Mucosa of rectum (tissue), 2 donors: ENCODE data around the gene KRT74.

ENCODE experiments used
- H3K27ac ChIP-seq, 2 donors: one replicate each; pipeline ENCODE4 v1.7.0; 2013; ENCODE audit warnings: inconsistent platforms in 2 of 2, low read depth in 2 of 2, low read length in 2 of 2
- H3K27me3 ChIP-seq, 2 donors: one replicate each; pipeline ENCODE4 v1.7.0; 2013; ENCODE audit warnings: low read length in 2 of 2; ENCODE audit not compliant: control insufficient read depth in 2 of 2, insufficient read depth in 2 of 2
- H3K36me3 ChIP-seq, 2 donors: one replicate each; pipeline ENCODE4 v1.7.0; 2013; ENCODE audit warnings: low read length in 2 of 2; ENCODE audit not compliant: control insufficient read depth in 2 of 2, insufficient read depth in 2 of 2
- H3K4me1 ChIP-seq, 2 donors: one replicate each; pipeline ENCODE4 v1.7.0; 2013; ENCODE audit warnings: low read length in 2 of 2, mild to moderate bottlenecking in 1 of 2; ENCODE audit not compliant: control insufficient read depth in 2 of 2, insufficient read depth in 2 of 2
- H3K4me3 ChIP-seq, 2 donors: one replicate each; pipeline ENCODE4 v1.7.0; 2013; ENCODE audit warnings: low read length in 2 of 2
- H3K9ac ChIP-seq, 2 donors: one replicate each; pipeline ENCODE4 v1.7.0; 2013; ENCODE audit warnings: low read length in 2 of 2, low read depth in 1 of 2, mild to moderate bottlenecking in 1 of 2
- H3K9me3 ChIP-seq, 2 donors: one replicate each; pipeline ENCODE4 v1.7.0; 2013; ENCODE audit warnings: low read length in 2 of 2; ENCODE audit not compliant: control insufficient read depth in 2 of 2
- donor health status: healthy.
- donor health status: Normal muscosa, but diverticular disease.

The KRT74 gene

GRCh38 chr12:52533686-52534470 is 39.8 kb downstream of the KRT74 start:
- Histone ChIP-seq H3K27ac (no peak overlapping the region), H3K4me3 (no peak overlapping the region), H3K9ac (no peak overlapping the region), H3K36me3 (no peaks in the 10 kb centered on the region), H3K27me3 (no peaks in the 10 kb centered on the region), H3K4me1 (no peaks in the 10 kb centered on the region), H3K9me3 (no peaks in the 10 kb centered on the region)

DNA sequence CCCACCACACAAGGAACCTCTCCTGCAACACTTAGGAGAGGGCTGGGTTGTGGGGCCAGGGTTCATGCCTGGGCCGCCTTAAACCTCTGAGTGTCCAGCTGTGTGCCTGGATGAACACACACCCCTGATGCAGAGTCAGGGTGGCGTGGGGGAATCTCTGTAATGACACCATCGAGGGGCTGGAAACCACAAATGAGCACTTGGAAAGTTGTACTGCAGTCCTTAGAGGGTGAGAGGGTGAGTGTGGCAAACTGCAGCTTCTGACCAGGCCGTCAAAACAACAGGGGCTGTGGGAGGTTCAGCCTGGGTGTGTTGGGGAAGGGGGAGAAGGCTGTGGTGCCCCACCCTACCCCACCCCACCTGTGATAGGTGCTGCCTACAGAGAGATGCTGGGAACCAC is 41.0 kb downstream of the KRT74 start:
- no peaks in the 10 kb centered on the region for H3K4me1 ChIP-seq
- H3K27me3 ChIP-seq, result no peaks in the 10 kb centered on the region

DNA sequence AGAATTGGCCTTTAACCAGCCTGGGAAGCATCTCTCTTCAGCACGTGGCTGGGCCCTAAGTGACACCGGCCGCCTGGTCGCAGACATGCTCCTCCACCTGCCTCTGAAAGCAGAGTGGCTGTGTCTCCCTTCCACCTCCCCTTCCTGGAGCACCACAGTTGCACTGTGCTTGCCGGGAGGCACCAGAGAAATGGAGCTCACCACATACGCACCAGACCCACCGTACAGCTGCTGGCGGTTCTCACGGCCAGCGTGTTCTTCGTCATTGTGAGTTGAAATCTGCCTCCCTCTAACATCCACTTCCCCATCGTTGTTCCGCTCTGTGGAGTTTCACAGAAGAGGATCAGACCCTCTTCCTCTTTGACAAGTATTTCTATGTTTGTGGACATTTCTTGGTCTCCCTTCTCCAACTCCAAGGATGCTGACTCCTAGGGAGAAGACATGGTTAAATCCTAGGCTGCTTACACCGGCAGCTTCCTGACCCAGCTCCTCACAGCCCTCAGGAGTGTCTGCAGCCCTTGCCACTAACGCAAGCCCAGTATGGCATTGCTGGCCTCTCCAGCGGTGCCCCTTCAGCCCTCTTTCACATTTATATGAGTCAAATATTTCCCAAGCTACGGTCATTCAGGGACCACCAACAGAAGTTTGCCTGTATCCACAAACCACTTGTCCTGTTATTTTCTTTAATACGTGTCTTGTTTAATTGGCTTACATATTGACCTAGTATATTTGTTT is 41.9 kb downstream of the KRT74 start:
- Histone ChIP-seq H3K36me3 (no peaks in the 10 kb centered on the region), H3K9ac (no peak overlapping the region), H3K4me1 (no peaks in the 10 kb centered on the region), H3K27me3 (no peaks in the 10 kb centered on the region), H3K9me3 (no peaks in the 10 kb centered on the region), H3K27ac (no peak overlapping the region), H3K4me3 (no peak overlapping the region)

More for the DNA sequence above, 41.0 kb downstream of the KRT74 start:
- Histone ChIP-seq H3K9ac (no peak overlapping the region), H3K27ac (no peak overlapping the region), H3K4me3 (no peak overlapping the region), H3K36me3 (no peaks in the 10 kb centered on the region), H3K9me3 (no peaks in the 10 kb centered on the region)

DNA sequence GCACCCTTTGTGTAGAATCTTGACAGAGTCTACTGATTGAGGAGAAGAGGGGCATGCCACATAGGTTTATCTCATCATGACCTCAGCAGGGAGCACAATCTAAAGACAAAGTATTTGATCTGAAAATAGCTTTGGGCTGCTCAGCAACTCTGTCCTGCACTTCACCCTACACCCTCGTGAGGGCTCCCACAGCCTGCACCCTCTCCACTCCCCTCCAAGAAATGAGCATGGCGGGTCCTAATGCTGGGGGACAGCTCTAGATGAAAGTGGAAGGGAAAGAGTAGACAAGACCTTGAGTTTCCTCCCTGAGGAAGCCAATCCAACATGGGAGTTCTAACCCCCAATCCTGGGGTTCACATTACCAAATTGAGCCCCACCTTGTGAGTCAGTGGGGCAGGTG is 42.7 kb downstream of the KRT74 start:
- H3K9me3 ChIP-seq, result no peaks in the 10 kb centered on the region
- H3K27me3 ChIP-seq, result no peaks in the 10 kb centered on the region
- H3K4me1 ChIP-seq, result no peaks in the 10 kb centered on the region
- no peak overlapping the region for H3K9ac ChIP-seq
- no peak overlapping the region for H3K4me3 ChIP-seq
- no peaks in the 10 kb centered on the region for H3K36me3 ChIP-seq
- no peak overlapping the region for H3K27ac ChIP-seq

- H3K9me3 ChIP-seq, result no peaks in the 10 kb centered on the region
Measured at GRCh38 chr12:52530366-52530765, 43.3 kb downstream of the KRT74 start.

GRCh38 chr12:52529846-52530245 is 43.8 kb downstream of the KRT74 start:
- Histone ChIP-seq H3K27ac (no peak overlapping the region), H3K4me1 (no peaks in the 10 kb centered on the region), H3K27me3 (no peaks in the 10 kb centered on the region), H3K9ac (no peak overlapping the region), H3K36me3 (no peaks in the 10 kb centered on the region), H3K4me3 (no peak overlapping the region), H3K9me3 (no peaks in the 10 kb centered on the region)

More at GRCh38 chr12:52530366-52530765, 43.3 kb downstream of the KRT74 start:
- H3K4me3 ChIP-seq, result no peak overlapping the region
- no peaks in the 10 kb centered on the region for H3K27me3 ChIP-seq
- no peaks in the 10 kb centered on the region for H3K36me3 ChIP-seq
- H3K4me1 ChIP-seq, result no peaks in the 10 kb centered on the region
- no peak overlapping the region for H3K27ac ChIP-seq
- no peak overlapping the region for H3K9ac ChIP-seq

- H3K4me1 ChIP-seq, result no peaks in the 10 kb centered on the region
- no peak overlapping the region for H3K27ac ChIP-seq
- H3K4me3 ChIP-seq, result no peak overlapping the region
- no peaks in the 10 kb centered on the region for H3K36me3 ChIP-seq
- no peaks in the 10 kb centered on the region for H3K9me3 ChIP-seq
- no peaks in the 10 kb centered on the region for H3K27me3 ChIP-seq
- no peak overlapping the region for H3K9ac ChIP-seq
Measured at GRCh38 chr12:52529417-52529816, 44.2 kb downstream of the KRT74 start.

DNA sequence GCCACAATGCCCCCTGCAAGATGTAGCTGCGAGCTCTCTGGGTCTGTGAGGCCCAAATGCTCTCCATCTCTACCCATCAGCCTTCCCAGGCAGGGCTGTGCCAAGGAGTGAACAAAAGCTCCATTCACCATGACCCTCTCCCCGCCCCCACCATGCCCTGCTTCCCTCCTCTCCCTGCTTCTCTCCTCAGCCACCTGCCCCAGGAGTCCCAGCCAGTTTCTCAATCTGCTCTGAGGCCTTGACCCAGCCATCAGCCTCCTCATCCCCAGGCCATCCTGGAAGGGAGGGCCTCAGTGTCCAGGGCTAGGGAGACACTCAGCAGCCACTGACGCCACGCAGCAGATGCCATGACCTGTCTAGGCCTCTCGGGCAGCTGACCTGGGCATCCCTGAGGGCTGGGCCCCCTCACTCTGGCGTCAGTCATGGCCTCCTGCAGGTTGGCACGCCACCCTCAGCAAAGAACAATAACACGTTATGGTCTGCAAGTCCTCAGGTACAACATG is 45.0 kb downstream of the KRT74 start:
- Histone ChIP-seq H3K27me3 (no peaks in the 10 kb centered on the region), H3K9me3 (no peaks in the 10 kb centered on the region), H3K4me1 (no peaks in the 10 kb centered on the region), H3K36me3 (no peaks in the 10 kb centered on the region), H3K9ac (no peak overlapping the region), H3K27ac (no peak overlapping the region), H3K4me3 (no peak overlapping the region)

- Histone ChIP-seq H3K36me3 (no peaks in the 10 kb centered on the region), H3K4me3 (no peak overlapping the region), H3K27me3 (peaks cover 0 to 3% of the 10 kb centered on the region in 2 donors), H3K4me1 (no peaks in the 10 kb centered on the region), H3K9ac (no peak overlapping the region), H3K27ac (no peak overlapping the region), H3K9me3 (no peaks in the 10 kb centered on the region)
Measured at GRCh38 chr12:52527121-52527800, 46.4 kb downstream of the KRT74 start.

DNA sequence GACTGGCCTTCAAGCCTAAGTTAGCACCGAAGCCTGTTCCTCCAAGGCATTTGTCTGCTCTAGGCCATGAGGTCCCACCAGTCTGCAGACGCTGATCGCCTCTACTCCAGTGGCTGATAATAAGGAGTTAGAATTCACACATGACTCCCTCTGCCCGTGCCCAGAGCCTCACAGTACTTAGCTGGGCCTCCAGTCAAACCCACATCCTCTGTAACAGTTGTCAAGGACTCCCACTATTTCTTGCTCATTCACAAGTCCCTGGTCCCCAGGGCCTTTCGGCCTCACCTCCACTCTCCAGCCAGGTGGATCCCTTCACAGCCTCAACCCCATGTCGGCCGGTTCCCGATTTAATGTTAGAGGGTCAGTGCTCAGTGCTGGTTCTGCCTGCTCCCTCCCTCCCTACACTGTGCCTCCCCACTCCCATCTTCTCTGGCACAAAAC is 47.1 kb downstream of the KRT74 start:
- H3K27me3 ChIP-seq, result peaks cover 0 to 4% of the 10 kb centered on the region in 2 donors
- no peak overlapping the region for H3K4me3 ChIP-seq
- H3K36me3 ChIP-seq, result no peaks in the 10 kb centered on the region
- H3K9ac ChIP-seq, result no peak overlapping the region
- no peaks in the 10 kb centered on the region for H3K9me3 ChIP-seq
- H3K4me1 ChIP-seq, result no peaks in the 10 kb centered on the region
- no peak overlapping the region for H3K27ac ChIP-seq
